Measurements from ENCODE around the gene PTPN11.

GRCh38 chr12:112380663-112381405 is 37.9 kb upstream of the PTPN11 start:
- TF ChIP-seq, protein P1, sequence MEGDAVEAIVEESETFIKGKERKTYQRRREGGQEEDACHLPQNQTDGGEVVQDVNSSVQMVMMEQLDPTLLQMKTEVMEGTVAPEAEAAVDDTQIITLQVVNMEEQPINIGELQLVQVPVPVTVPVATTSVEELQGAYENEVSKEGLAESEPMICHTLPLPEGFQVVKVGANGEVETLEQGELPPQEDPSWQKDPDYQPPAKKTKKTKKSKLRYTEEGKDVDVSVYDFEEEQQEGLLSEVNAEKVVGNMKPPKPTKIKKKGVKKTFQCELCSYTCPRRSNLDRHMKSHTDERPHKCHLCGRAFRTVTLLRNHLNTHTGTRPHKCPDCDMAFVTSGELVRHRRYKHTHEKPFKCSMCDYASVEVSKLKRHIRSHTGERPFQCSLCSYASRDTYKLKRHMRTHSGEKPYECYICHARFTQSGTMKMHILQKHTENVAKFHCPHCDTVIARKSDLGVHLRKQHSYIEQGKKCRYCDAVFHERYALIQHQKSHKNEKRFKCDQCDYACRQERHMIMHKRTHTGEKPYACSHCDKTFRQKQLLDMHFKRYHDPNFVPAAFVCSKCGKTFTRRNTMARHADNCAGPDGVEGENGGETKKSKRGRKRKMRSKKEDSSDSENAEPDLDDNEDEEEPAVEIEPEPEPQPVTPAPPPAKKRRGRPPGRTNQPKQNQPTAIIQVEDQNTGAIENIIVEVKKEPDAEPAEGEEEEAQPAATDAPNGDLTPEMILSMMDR (conservative IDR thresholded peaks at IDR 0.05 in 1 of 2, IDR thresholded peaks at IDR 0.05 in 1 of 2; ENCODE audit: low read depth in 1 of 2, low read length in 2 of 2): no peak
- no peak for TF ChIP-seq EZH2 (IDR thresholded peaks at IDR 0.05; ENCODE audit: low read length, missing control alignments)

Data from fibroblast of lung (primary cell).